Mononuclear cell (primary cell): ENCODE data around the gene COL17A1. TPM values are rescaled to one million over a fixed set of nuclear protein-coding genes. Genes with fewer than 3 reads are reported as not detected.

Experiments
- H3K27me3 ChIP-seq: 2 replicates; pipeline ENCODE4 v1.6.0; 2011; ENCODE audit warnings: low read length, control low read depth; ENCODE audit not compliant: insufficient read depth
- H3K4me1 ChIP-seq: 2 replicates; pipeline ENCODE4 v1.5.1; 2011; ENCODE audit warnings: mild to moderate bottlenecking, low read length, control low read depth; ENCODE audit not compliant: insufficient read depth
- H3K4me3 ChIP-seq: 2 replicates; pipeline ENCODE4 v1.5.1; 2011; ENCODE audit warnings: mild to moderate bottlenecking, low read length, moderate library complexity
- H3K9me3 ChIP-seq: 2 replicates; pipeline ENCODE4 v1.5.1; 2011; ENCODE audit warnings: low read depth, mild to moderate bottlenecking, control low read depth, low read length
- total RNA-seq: library from RNA; depleted of rRNA; stranded (reverse); fragments of >200 nt; gene quantifications from one replicate; pipeline ENCODE4 v1.2.3, GENCODE V29; 2012

The COL17A1 gene
- total RNA-seq, 1 donor, result not detected

DNA sequence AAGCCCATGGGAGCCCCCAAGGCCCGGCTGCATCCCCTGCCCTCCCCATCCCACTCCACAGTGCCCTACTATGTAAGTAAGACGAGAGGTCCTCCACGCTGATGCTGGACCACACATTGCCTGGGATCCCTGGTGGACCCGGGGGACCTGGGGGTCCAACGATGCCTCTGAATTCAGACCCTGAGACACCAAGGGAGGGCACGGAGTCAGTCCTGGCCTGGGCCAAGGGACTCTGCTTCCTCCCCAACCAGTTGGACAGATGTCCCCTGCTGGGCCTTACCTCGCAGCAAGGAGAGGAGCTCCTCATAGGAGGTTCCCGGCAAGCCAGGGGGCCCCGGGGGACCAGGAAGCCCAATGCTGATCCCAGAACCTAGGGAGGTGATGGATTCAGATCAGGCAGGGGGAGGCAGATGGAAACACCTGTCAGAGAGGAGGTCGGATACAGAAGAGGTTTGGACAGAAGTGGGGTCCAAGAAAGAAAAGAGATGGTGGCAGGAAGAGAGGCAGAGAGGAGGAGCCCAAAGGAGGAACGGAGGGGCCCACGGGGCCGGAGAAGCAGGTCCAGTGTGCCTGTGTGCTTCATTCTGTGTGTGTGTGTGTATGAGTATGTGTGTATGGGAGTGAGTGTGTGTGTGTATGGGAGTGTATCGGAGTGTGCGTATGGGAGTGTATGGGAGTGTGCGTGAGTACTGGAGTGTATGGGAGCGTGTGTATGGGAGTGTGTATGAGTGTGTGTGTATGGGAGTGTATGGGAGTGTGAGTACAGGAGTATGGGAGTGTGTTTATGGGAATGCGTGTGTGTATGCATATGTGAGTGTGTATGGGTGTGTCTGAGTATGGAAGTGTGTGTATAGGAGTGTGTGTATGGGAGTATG, 50.2 kb downstream of the COL17A1 start:
- Histone ChIP-seq H3K9me3 (no peaks in the 10 kb centered on the region), H3K4me1 (no peaks in the 10 kb centered on the region), H3K4me3 (no peak overlapping the region), H3K27me3 (no peaks in the 10 kb centered on the region)

DNA sequence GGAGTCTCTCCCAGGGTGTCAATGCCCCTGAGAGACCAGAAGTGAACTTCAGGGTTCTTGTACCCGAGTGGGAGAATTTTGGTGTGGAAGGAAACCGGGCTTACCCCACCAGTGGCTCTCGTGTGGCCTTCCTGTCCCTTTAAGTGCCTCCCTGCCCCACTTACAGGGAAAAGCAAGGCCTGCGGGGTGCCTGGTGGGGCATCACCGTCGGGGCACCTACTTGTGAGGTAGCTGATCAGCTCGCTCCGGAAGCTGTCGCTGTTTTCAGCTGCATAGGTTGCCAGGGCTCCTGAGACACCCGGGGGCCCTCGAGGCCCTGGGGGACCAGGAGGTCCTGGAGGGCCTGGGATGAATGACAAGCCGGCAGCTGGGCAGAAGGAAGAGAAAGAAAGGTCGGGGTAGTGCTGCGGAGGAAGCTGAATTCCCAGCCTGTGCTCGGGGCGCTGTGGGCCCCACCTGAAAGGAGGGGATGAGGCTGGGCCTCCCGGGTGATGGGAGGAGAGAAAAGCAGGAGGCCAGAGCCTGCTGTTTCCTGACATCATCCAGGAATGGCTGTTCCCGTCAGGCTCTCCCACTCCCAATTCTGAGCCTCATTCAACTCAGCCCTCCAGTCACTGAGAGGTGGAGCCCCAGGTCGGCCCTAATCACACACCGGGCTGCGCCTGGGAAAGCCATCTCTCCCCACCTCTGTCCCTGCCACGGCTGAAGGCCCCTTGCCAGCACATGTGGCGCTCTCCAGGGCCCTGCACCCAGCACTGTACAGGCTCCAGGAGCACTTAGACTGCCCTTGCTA, 51.1 kb downstream of the COL17A1 start:
- no peaks in the 10 kb centered on the region for H3K4me1 ChIP-seq
- H3K4me3 ChIP-seq, result no peak overlapping the region
- no peaks in the 10 kb centered on the region for H3K27me3 ChIP-seq
- no peaks in the 10 kb centered on the region for H3K9me3 ChIP-seq

GRCh38 chr10:104033966-104034365, 51.7 kb downstream of the COL17A1 start:
- Histone ChIP-seq H3K4me3 (no peak overlapping the region), H3K27me3 (no peaks in the 10 kb centered on the region), H3K4me1 (no peaks in the 10 kb centered on the region), H3K9me3 (no peaks in the 10 kb centered on the region)

DNA sequence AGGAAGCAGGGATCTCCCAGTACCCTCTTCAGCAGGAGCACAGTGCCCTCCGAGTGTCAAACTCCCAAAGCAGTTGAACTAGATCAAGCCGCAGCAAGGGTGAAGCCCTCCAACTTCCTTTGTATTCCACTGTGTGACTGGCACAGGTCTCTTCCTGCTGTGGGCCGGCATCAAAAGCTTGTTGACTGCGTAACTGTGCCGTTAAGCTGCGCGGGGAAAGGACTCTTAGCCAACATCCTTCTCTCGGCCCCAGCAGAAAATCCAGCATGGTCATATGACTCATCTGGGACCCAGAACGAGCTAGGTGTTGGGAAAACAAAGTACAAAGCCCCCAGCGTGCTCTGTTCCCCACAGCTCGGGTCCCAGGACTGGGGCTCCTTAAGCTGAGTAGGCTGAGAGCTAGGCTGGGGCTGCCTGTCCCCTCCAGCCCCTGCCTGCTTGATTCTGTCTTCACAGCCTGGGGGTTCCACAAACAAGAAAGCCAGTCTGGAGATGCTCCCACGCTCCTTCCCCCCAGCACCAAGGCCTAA, 52.2 kb downstream of the COL17A1 start:
- Histone ChIP-seq H3K27me3 (no peaks in the 10 kb centered on the region), H3K4me1 (no peaks in the 10 kb centered on the region), H3K4me3 (no peak overlapping the region), H3K9me3 (no peaks in the 10 kb centered on the region)

DNA sequence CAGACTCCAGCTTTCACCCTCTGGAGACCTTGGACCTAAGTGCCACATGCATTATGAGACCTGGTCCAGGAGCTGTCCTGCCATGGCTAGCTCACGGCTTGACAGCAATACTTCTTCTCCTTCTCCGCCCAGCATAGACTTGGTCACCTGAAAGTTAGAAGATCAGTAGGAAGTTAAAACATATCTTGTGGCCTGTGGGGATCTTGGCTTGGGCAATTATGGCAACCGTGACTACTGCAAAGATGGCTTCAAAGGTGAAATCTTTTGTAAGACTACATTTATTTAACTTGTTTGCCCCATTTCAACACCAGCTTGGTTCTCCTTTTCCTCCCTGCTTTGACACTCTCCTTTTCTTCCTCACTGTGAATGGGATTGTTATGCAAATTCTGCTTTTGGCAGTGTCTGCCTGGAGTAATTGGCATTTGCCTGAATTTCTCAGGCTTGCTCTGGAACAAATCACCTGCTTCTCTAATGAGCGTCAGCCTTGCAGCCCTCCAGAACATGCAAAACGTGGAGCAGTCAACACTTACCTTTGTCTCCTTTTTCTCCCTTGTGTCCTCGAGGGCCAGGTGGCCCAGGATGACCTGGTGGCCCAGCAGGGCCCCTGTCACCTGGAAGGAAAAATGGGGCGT, 53.4 kb downstream of the COL17A1 start:
- Histone ChIP-seq H3K27me3 (no peaks in the 10 kb centered on the region), H3K9me3 (no peaks in the 10 kb centered on the region)

GRCh38 chr10:104031631-104032030, 54.0 kb downstream of the COL17A1 start:
- Histone ChIP-seq H3K27me3 (no peaks in the 10 kb centered on the region), H3K4me3 (no peak overlapping the region), H3K4me1 (no peaks in the 10 kb centered on the region), H3K9me3 (no peaks in the 10 kb centered on the region)

More for the DNA sequence above, 53.4 kb downstream of the COL17A1 start:
- no peaks in the 10 kb centered on the region for H3K4me1 ChIP-seq
- no peak overlapping the region for H3K4me3 ChIP-seq

GRCh38 chr10:104029521-104029860, 56.2 kb downstream of the COL17A1 start:
- Histone ChIP-seq H3K4me3 (no peak overlapping the region), H3K4me1 (no peaks in the 10 kb centered on the region), H3K27me3 (no peaks in the 10 kb centered on the region), H3K9me3 (no peaks in the 10 kb centered on the region)

- H3K4me3 ChIP-seq, result no peak overlapping the region
- no peaks in the 10 kb centered on the region for H3K9me3 ChIP-seq
- H3K4me1 ChIP-seq, result no peaks in the 10 kb centered on the region
- no peaks in the 10 kb centered on the region for H3K27me3 ChIP-seq
These were observed 56.7 kb downstream of the COL17A1 start for GRCh38 chr10:104028823-104029520.

DNA sequence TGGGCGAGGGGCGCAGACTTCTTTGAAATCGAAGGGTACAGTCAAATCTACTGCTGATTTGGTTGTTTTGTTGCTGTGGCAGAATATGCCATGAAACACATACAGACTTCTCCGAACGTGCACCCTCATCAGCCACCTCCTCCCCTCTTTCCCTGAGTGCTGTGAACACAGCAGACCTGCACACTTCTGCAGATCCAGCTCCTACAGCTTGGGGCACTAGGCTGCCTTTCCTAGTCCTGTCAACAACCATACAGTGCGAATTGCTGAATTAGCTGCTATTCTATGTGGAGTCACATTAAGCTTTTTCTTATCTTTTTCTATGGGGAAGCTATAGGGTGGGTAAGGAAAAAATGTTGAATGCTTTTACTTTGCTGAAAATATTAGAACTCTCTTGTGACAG, 57.5 kb downstream of the COL17A1 start:
- no peaks in the 10 kb centered on the region for H3K9me3 ChIP-seq
- no peaks in the 10 kb centered on the region for H3K4me1 ChIP-seq
- no peak overlapping the region for H3K4me3 ChIP-seq
- no peaks in the 10 kb centered on the region for H3K27me3 ChIP-seq

- Histone ChIP-seq H3K4me1 (no peaks in the 10 kb centered on the region), H3K27me3 (no peaks in the 10 kb centered on the region), H3K9me3 (no peaks in the 10 kb centered on the region), H3K4me3 (no peak overlapping the region)
These were observed 58.9 kb downstream of the COL17A1 start for GRCh38 chr10:104026762-104027161.

GRCh38 chr10:104025524-104025923, 60.2 kb downstream of the COL17A1 start:
- Histone ChIP-seq H3K4me1 (no peaks in the 10 kb centered on the region), H3K27me3 (no peaks in the 10 kb centered on the region), H3K4me3 (no peak overlapping the region), H3K9me3 (no peaks in the 10 kb centered on the region)

DNA sequence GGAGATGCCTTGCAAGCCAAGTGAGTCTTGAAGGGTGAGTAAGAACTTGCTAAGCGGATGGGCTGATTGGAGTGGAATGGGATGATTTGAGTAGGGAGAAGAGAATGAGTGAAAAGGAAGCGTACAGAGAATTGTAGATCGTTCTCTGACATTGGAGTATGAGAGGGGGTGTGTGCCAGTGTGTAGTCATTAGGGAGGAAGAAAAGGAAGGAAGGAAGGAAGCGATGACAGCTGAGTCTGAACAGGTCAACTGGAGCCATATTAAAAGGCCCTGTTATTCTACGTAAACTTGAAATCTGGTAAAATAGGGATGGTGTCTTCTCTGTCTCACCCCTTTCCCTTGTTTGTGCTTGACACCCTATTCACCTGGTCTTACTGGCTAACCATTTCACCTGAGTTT, 63.7 kb downstream of the COL17A1 start:
- H3K4me3 ChIP-seq, result no peak overlapping the region
- no peaks in the 10 kb centered on the region for H3K27me3 ChIP-seq
- no peaks in the 10 kb centered on the region for H3K9me3 ChIP-seq
- H3K4me1 ChIP-seq, result no peaks in the 10 kb centered on the region

GRCh38 chr10:104021246-104021645, 64.4 kb downstream of the COL17A1 start:
- Histone ChIP-seq H3K4me3 (no peak overlapping the region), H3K4me1 (no peaks in the 10 kb centered on the region)

DNA sequence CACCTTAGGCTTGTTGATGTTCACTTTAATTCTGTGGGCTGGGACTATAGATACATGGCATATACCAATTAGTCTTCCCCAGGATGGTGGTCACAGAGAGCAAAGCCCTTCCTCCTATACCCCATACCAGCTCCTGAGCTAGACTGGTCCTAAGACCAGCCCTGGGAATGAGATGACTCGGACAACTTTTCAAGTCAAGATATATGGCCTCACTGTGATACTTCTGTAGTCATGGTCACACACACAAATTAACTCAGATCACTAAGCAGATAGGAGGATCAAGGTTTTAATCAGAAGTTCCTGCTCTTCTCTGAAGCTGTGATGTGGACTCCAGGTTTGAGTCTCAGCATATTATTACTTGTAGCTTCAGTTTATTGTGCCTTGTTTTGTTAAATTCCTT, 65.7 kb downstream of the COL17A1 start:
- no peaks in the 10 kb centered on the region for H3K27me3 ChIP-seq
- no peaks in the 10 kb centered on the region for H3K9me3 ChIP-seq
- H3K4me1 ChIP-seq, result no peaks in the 10 kb centered on the region
- H3K4me3 ChIP-seq, result no peak overlapping the region

More at GRCh38 chr10:104021246-104021645, 64.4 kb downstream of the COL17A1 start:
- no peaks in the 10 kb centered on the region for H3K27me3 ChIP-seq
- no peaks in the 10 kb centered on the region for H3K9me3 ChIP-seq
